DMS114 treated with DMSO at 0.1 percent for 48 hours (cell line): ENCODE results near the gene ZNF599.
A peak's percentile ranks its signal among the peaks of the same experiment; 100 is the strongest.
"Not testable (repeated sequence)": the region's sequence is repeated elsewhere in the genome, so short reads cannot be mapped to it uniquely, and the experiment has no call there.

Experiments
- DNase-seq: peaks from one replicate; lab custom pipeline; 2025; ENCODE audit not compliant: unreplicated experiment; lab: John Stamatoyannopoulos, UW

The ZNF599 gene

DNA sequence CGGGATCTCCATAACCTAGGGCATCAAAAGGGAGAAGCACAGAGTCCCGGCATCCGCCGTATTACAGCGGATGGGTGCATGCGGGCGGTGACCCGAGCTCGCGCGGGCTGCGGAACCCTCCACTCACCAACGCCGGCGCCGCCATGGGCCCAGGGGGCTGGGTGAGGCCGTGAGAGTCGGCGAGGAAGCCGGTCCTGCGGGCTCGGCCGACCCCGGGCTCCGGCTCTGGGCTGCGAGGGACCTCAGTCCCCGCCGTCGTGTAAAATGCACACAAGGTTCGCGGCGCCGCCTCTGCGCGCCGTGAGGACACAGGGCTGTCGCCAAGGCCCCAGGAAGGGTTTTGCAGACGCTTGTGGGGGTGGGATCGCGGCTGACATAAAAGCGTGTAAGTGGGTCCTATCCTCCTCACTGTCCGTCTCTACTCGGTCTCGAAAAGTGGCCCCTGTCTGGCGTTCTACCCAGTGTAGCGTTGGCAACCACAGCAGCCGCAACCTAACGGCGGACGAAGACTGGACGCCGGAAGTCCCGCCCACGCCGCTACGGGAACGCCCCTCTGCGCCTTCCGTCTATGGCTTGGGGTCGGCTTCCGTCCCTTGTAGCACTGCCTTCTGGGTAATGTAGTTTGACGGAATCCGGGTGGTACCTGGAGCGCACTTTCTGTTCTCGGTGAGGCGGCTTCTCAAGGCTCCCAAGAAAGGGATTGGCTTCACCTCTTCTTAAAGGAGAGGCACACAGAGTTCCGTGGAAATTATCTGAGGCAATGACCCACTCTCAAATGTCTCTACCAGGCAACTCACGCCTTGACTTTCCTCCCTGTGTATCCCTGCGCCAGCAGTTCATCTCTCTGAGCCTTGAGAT lies at the start of gene ZNF599:
ZNF599 (minus strand) TSS at position 519 of the 858 bp plus-strand sequence; CDS start at position 145, 374 bp downstream.
- DNase-seq, result peak; percentile 93

- no peak for DNase-seq
Observed at GRCh38 chr19:34818270-34818669, 45.3 kb upstream of the ZNF599 start.

GRCh38 chr19:34816708-34817107 lies 43.7 kb upstream of the ZNF599 start:
- no peak for DNase-seq

- no peak for DNase-seq
Observed at GRCh38 chr19:34808566-34808965, 35.6 kb upstream of the ZNF599 start.

DNA sequence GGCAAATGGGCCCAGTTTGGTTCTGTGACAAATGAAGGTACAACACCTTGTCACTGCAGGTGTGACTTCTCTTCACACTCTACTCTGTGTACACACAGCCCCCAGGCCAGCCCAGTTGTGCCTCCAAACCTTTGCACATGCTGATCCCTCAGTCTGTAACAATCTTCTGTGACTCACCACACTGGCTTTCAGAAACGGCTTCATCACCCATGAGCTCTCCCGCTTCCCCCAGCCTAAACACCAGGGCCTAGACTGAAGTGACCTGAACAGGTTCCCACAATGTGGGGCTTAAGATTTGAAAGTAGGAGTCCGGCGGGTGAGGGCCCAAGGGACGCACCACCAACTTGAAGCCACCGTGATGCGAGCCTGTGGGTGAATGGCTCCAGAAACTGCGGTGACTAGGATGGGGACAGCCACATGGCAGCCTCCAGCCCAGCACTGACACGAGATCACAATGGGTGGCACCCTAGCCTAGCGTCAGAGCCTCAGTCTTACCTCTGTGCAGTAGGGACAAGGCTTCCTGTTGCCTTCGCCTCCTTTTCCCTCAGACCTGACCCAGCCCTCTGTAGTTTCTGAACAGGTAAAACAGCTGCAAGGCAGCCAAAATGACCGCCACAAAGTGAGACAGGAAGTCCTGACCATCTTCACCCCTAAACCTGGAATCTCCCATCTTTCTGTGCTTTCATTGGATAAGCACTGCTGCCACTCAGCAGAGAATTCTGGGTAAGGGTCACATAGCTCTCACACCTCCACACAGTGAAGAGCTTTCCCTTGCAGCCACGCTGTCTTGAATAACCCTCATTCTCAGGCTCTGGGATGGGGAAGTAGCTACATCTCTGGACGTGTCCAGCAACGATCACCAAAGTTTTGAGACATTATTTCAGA lies 34.2 kb upstream of the ZNF599 start:
- no peak for DNase-seq

DNA sequence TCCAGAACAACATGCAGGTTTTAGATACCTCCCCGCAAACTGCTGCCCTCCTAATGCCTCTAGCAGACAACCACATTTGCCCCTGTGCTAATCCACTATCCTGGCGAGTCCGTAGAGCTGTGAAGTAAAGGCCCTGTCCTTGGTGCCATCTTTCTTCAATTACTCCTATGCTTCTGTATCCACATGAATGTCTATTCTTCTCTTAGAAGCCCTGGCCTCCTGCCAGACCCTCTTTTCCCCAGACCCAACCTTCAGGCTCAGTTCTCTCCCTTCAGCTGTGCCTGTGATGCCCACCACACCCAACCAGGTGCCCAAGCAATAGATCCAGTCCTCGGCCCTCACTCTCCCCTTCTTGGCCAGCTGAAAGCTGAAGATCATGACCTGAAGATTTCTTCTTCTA lies 31.1 kb upstream of the ZNF599 start:
- DNase-seq, result no peak

GRCh38 chr19:34796953-34797352 lies 23.9 kb upstream of the ZNF599 start:
- not testable (repeated sequence) for DNase-seq

DNA sequence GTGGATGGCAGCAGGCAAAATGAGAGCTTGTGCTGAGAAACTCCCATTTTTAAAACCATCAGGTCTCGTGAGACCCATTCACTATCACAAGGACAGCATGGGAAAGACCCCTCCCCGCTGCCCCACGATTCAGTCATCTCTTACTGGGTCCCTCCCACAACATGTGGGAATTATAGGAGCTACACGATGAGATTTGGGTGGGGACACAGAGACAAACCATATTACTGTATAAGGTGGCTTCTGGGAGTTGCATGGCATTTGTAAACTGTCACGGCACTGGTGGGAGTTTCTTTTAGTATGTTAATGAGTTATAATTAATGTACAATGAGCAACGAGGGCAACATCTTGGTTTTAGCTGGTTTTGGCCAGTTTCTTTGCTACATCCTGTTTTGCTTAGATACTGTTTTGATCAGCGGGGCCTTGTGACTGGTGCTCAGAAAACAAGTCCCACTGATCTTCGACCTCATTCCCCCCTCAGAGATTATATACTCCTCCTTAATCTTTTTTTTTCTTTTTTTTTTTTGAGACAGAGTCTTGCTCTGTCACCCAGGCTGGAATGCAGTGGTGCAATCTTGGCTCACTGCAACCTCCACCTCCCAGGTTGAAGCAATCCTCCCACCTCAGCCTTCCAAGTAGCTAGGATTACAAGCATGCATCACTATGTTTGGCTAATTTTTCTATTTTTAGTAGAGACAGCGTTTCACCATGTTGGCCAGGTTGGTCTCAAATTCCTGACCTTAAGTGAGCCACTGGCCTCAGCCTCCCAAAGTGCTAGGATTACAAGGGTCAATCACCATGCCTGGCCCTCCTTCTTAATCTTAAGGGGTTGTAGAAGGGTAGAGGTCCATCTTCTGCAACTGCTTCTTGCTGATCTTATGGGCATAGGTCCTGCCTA lies 21.3 kb upstream of the ZNF599 start:
- no peak for DNase-seq

GRCh38 chr19:34793565-34793964 lies 20.6 kb upstream of the ZNF599 start:
- no peak for DNase-seq

DNA sequence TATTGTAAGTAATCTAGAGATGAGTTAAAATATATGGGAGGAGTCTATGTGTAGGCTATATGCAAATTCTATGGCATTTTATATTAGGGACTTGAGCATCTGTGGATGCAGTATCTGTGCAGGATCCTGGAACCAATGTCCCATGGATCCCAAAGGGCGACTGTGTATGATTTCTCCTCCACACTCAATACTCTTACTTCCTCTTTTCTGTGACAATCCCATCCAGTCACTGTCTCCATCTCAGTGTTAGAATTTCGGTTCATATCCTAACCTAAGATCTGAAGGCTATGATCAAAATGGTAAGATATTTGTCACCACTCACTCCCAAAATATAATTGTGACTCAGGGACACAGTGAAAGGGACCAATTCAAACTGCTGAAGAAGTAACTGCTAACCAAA lies 15.1 kb upstream of the ZNF599 start:
- no peak for DNase-seq

- DNase-seq, result no peak
Observed at GRCh38 chr19:34787059-34787824, 14.2 kb upstream of the ZNF599 start.

DNA sequence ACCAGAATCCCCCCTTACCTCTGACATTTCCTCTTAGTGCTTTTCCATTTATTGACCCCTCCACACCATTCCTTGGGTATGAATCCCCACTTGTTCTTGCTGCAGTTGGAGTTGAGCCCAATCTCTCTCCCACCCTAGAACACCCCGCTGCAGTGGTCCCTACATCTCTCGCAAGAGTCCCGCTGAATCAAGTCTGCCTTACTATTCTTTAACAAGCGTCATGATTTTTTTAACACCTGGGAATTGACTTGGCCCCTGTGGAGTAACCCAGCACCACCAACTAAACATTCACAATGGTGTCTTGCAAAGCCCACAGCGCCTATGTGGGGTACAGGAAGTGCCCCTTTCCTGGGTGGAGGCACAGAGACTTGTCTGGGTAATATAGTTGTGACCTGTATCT lies 13.2 kb upstream of the ZNF599 start:
- DNase-seq, result no peak

GRCh38 chr19:34779652-34780051 lies 6.6 kb upstream of the ZNF599 start:
- no peak for DNase-seq

- no peak for DNase-seq
Observed at GRCh38 chr19:34778342-34778741, 5.3 kb upstream of the ZNF599 start.

- DNase-seq, result no peak
Observed at GRCh38 chr19:34774857-34775256, 1.8 kb upstream of the ZNF599 start.

DNA sequence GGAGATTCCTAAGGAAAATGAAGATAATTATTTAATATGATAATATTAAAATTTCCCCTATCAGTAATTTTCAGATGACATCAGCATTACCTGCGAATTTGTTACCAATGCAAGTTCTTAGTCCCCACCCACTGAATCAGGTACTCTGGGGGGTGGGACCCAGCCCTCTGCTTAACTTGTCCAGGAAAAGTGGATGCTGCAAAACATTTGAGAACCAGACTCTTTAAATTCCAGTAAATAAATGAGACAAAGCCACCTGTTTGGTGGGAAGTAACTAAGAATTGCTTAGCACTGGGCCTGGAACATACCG lies 495 bp upstream of the ZNF599 start:
- no peak for DNase-seq

GRCh38 chr19:34767951-34768350 lies 5.1 kb downstream of the ZNF599 start:
- DNase-seq, result no peak

- no peak for DNase-seq
Observed at GRCh38 chr19:34766386-34766785, 6.6 kb downstream of the ZNF599 start.

DNA sequence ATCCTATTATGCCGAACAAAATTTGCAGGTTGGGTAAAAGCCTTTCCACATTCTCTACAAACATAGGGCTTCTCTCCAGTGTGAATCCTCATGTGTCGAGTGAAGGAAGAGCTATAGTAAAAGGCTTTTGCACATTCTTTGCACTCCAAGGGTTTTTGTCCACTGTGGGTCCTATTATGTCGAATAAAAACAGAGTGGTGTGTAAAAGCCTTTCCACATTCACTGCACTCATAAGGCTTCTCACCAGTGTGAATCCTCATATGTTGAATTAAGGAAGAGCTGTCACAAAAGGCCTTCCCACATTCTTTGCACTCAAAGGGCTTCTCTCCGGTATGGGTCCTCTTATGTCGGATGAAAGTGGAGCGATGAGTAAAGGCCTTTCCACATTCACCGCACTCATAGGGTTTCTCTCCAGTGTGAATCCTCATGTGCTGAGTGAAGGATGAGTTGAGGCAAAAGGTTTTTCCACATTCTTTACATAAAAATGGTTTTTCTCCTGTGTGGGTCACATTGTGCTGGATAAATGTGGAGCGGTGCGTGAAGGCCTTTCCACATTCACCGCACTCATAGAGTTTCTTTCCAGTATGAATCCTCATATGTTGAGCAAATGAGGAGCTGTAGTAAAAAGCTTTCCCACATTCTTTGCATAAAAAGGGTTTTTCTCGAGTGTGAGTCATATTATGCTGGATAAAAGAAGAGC lies 13.6 kb downstream of the ZNF599 start:
- DNase-seq, result no peak

GRCh38 chr19:34757441-34757840 lies 15.6 kb downstream of the ZNF599 start:
- DNase-seq, result no peak
